Motor neuron (in vitro differentiated cells): ENCODE data around the gene UBD. TPM values are rescaled to one million over a fixed set of nuclear protein-coding genes. Genes with fewer than 3 reads are reported as not detected.

Experiments used
- ATAC-seq, 8 experiments: fragments of 200-7000 bp; cut with Tn5 transposase; replicated peaks in 6 of 8; 2 replicates each; pipeline ENCODE4 v1.8.0; 2021; ENCODE audit warnings: mild to moderate bottlenecking in 8 of 8, moderate library complexity in 8 of 8
- H3K27ac ChIP-seq, 2 donors: fragments of 250-450 bp; sonication (Bioruptor Pico); 2 replicates each; pipeline ENCODE4 v1.9.0; 2021; ENCODE audit warnings: antibody characterized with exemption in 2 of 2, mild to moderate bottlenecking in 2 of 2, moderate library complexity in 1 of 2
- H3K4me1 ChIP-seq, 2 donors: fragments of 250-450 bp; sonication (Bioruptor Pico); replicated peaks in 1 of 2; 2 replicates each; pipeline ENCODE4 v1.6.1; 2021; ENCODE audit warnings: antibody characterized with exemption in 2 of 2, mild to moderate bottlenecking in 2 of 2, moderate library complexity in 1 of 2
- H3K4me3 ChIP-seq, 5 donors: fragments of 250-450 bp; sonication (Bioruptor Pico); 2 replicates each; pipeline ENCODE4 v1.9.0; 2021; ENCODE audit warnings: antibody characterized with exemption in 5 of 5, mild to moderate bottlenecking in 5 of 5, moderate library complexity in 4 of 5
- whole genome bisulfite sequencing, 10 experiments: fragments of 450-650 bp; shearing (Covaris generic); methylation state at CpG; one replicate each; pipeline ENCODE4 v1.0.0; 2022; 5-methylcytosine and 5-hydroxymethylcytosine counted together
- in situ Hi-C, 9 experiments: fragments of 400-800 bp; cut with MboI; loops; one replicate each; pipeline ENCODE4 v1.15.0; 2021; ENCODE audit warnings: low sequenced_read_pairs in 9 of 9, low pct_unique_long_range_greater_than_20kb in 2 of 9; ENCODE audit not compliant: unreplicated experiment in 9 of 9
- total RNA-seq, 8 experiments: library from RNA; unstranded; fragments of 300-600 nt; gene quantifications; 2 replicates each; pipeline versions ENCODE4 v1.2.3 to v1.2.4, GENCODE V29; 2022

Gene UBD
- total RNA-seq, 8 experiments from 2014 or later = 0.56 to 9.4 (median 1.9) TPM; not detected in 3

GRCh38 chr6:29554764-29555163, 4.8 kb downstream of the UBD start:
- Histone ChIP-seq H3K27ac (no peak overlapping the region), H3K4me3 (no peak overlapping the region), H3K4me1 (peaks cover 0 to 4% of the 10 kb centered on the region in 2 donors)
- WGBS, 10 experiments = 50 to 100% (median 81%) methylated on average over 1 to 5 of the region's 5 CpGs; no CpG with 5 or more reads in 2 of the 10 experiments
- in situ Hi-C loops = no loop called here
- ATAC-seq = no peak

- H3K27ac ChIP-seq = no peak overlapping the region
- ATAC-seq = peak; percentile 80 to 96 (median 88)
- peaks cover 0 to 4% of the 10 kb centered on the region in 2 donors for H3K4me1 ChIP-seq
- 0 to 16% (median 1%) methylated on average over 1 to 35 of the region's 83 CpGs; no CpG with 5 or more reads in 3 of the 10 experiments for WGBS, 10 experiments
- H3K4me3 ChIP-seq = peak overlapping the region; percentile 20 to 43 (median 27)
- in situ Hi-C loops = no loop called here
These were observed 6.1 kb downstream of the UBD start for GRCh38 chr6:29553268-29554057.

GRCh38 chr6:29552512-29553051, 7.0 kb downstream of the UBD start:
- Histone ChIP-seq H3K4me1 (peaks cover 0 to 4% of the 10 kb centered on the region in 2 donors), H3K4me3 (no peak overlapping the region), H3K27ac (no peak overlapping the region)
- peak in 3 of 8 experiments; percentile 78 to 87 (median 82) for ATAC-seq
- 0 to 54% (median 27%) methylated on average over 1 to 5 of the region's 5 CpGs; no CpG with 5 or more reads in 1 of the 10 experiments for WGBS, 10 experiments
- in situ Hi-C loops = no loop called here

GRCh38 chr6:29547573-29547972, 12.0 kb downstream of the UBD start:
- H3K27ac ChIP-seq = no peak overlapping the region
- WGBS, 10 experiments = 0 to 69% (median 17%) methylated on average over 1 to 3 of the region's 3 CpGs; no CpG with 5 or more reads in 3 of the 10 experiments
- H3K4me3 ChIP-seq = no peak overlapping the region
- no peak for ATAC-seq
- in situ Hi-C loops = no loop called here
- H3K4me1 ChIP-seq = no peaks in the 10 kb centered on the region

GRCh38 chr6:29537714-29538403, 21.7 kb downstream of the UBD start:
- no peak for ATAC-seq
- Histone ChIP-seq H3K4me3 (no peak overlapping the region), H3K4me1 (no peaks in the 10 kb centered on the region), H3K27ac (no peak overlapping the region)
- in situ Hi-C loops = no loop called here
- 0 to 67% (median 50%) methylated on average over 1 to 4 of the region's 4 CpGs; no CpG with 5 or more reads in 4 of the 10 experiments for WGBS, 10 experiments

GRCh38 chr6:29532320-29532951, 27.1 kb downstream of the UBD start:
- WGBS, 10 experiments = 7 to 80% (median 40%) methylated on average over 1 to 2 of the region's 2 CpGs; no CpG with 5 or more reads in 7 of the 10 experiments
- in situ Hi-C loops = no loop called here
- Histone ChIP-seq H3K4me1 (no peaks in the 10 kb centered on the region), H3K4me3 (no peak overlapping the region), H3K27ac (no peak overlapping the region)
- ATAC-seq = no peak

- in situ Hi-C loops = no loop called here
- Histone ChIP-seq H3K27ac (no peak overlapping the region), H3K4me3 (no peak overlapping the region), H3K4me1 (no peaks in the 10 kb centered on the region)
- ATAC-seq = no peak
- WGBS, 10 experiments = 0 to 40% methylated on average over 1 of the region's 3 CpGs; no CpG with 5 or more reads in 8 of the 10 experiments
These were observed 27.9 kb downstream of the UBD start for GRCh38 chr6:29531668-29532067.

GRCh38 chr6:29530671-29531310, 28.7 kb downstream of the UBD start:
- H3K27ac ChIP-seq = no peak overlapping the region
- in situ Hi-C loops = no loop called here
- 20 to 55% methylated on average over 1 to 2 of the region's 2 CpGs; no CpG with 5 or more reads in 8 of the 10 experiments for WGBS, 10 experiments
- ATAC-seq = no peak
- H3K4me1 ChIP-seq = no peaks in the 10 kb centered on the region
- no peak overlapping the region for H3K4me3 ChIP-seq

- no peak for ATAC-seq
- 21 to 60% methylated on average over 1 to 2 of the region's 3 CpGs; no CpG with 5 or more reads in 8 of the 10 experiments for WGBS, 10 experiments
- Histone ChIP-seq H3K4me1 (no peaks in the 10 kb centered on the region), H3K4me3 (no peak overlapping the region), H3K27ac (no peak overlapping the region)
- in situ Hi-C loops = no loop called here
These were observed 29.6 kb downstream of the UBD start for GRCh38 chr6:29529956-29530355.

- in situ Hi-C loops = no loop called here
- Histone ChIP-seq H3K4me1 (no peaks in the 10 kb centered on the region), H3K4me3 (no peak overlapping the region), H3K27ac (no peak overlapping the region)
- no peak for ATAC-seq
- WGBS, 10 experiments = 40 to 60% (median 40%) methylated on average over 1 of the region's 2 CpGs; no CpG with 5 or more reads in 7 of the 10 experiments
These were observed 30.5 kb downstream of the UBD start for GRCh38 chr6:29528988-29529560.

GRCh38 chr6:29528300-29528931, 31.1 kb downstream of the UBD start:
- Histone ChIP-seq H3K27ac (no peak overlapping the region), H3K4me3 (no peak overlapping the region), H3K4me1 (no peaks in the 10 kb centered on the region)
- no peak for ATAC-seq
- in situ Hi-C loops = no loop called here
- 0 to 83% (median 67%) methylated on average over 1 to 2 of the region's 5 CpGs; no CpG with 5 or more reads in 5 of the 10 experiments for WGBS, 10 experiments

GRCh38 chr6:29527564-29527963, 32.0 kb downstream of the UBD start:
- no peaks in the 10 kb centered on the region for H3K4me1 ChIP-seq
- ATAC-seq = no peak
- in situ Hi-C loops = no loop called here
- H3K27ac ChIP-seq = no peak overlapping the region
- 0% methylated on average over 1 of the region's 2 CpGs; no CpG with 5 or more reads in 9 of the 10 experiments for WGBS, 10 experiments
- no peak overlapping the region for H3K4me3 ChIP-seq
